RWPE2 (cell line): ENCODE results near the gene EXT2.

Experiments
- ATAC-seq: fragments of 200-7000 bp; cut with Tn5 transposase; 3 replicates; pipeline ENCODE4 v1.9.1; 2021; ENCODE audit warnings: low read depth
- DNase-seq: peaks from one replicate; pipeline ENCODE4 v3.0.0-alpha.2; 2020; ENCODE audit warnings: low spot score
- H3K27ac ChIP-seq: fragments of 450-650 bp; 2 replicates; pipeline ENCODE4 v1.5.1; 2017; ENCODE audit warnings: mild to moderate bottlenecking; ENCODE audit not compliant: poor library complexity, severe bottlenecking
- H3K27me3 ChIP-seq: fragments of 250-450 bp; sonication (Bioruptor Pico); 2 replicates; pipeline ENCODE4 v1.5.1; 2021; ENCODE audit warnings: mild to moderate bottlenecking, moderate library complexity; ENCODE audit not compliant: insufficient read depth, poor library complexity, severe bottlenecking
- H3K36me3 ChIP-seq: fragments of 250-450 bp; sonication (Bioruptor Pico); 2 replicates; pipeline ENCODE4 v1.5.1; 2020; ENCODE audit warnings: low read depth, mild to moderate bottlenecking, moderate library complexity
- H3K4me1 ChIP-seq: fragments of 250-450 bp; sonication (Bioruptor Pico); 2 replicates; pipeline ENCODE4 v1.5.1; 2021; ENCODE audit warnings: mild to moderate bottlenecking, moderate library complexity; ENCODE audit not compliant: insufficient read depth, poor library complexity, severe bottlenecking
- H3K4me3 ChIP-seq: fragments of 250-450 bp; sonication (Bioruptor Pico); 2 replicates; pipeline ENCODE4 v1.5.1; 2021; ENCODE audit warnings: mild to moderate bottlenecking, moderate library complexity; ENCODE audit not compliant: severe bottlenecking
- H3K9me3 ChIP-seq: fragments of 250-450 bp; sonication (Bioruptor Pico); 2 replicates; pipeline ENCODE4 v1.5.1; 2021; ENCODE audit warnings: mild to moderate bottlenecking, moderate library complexity; ENCODE audit not compliant: severe bottlenecking
- TF ChIP-seq, protein P1 (sequence below): fragments of 450-650 bp; IDR thresholded peaks from one replicate; pipeline ENCODE4 v1.5.1; 2017; ENCODE audit warnings: mild to moderate bottlenecking, moderate library complexity; ENCODE audit not compliant: poor library complexity, severe bottlenecking

Gene EXT2

DNA sequence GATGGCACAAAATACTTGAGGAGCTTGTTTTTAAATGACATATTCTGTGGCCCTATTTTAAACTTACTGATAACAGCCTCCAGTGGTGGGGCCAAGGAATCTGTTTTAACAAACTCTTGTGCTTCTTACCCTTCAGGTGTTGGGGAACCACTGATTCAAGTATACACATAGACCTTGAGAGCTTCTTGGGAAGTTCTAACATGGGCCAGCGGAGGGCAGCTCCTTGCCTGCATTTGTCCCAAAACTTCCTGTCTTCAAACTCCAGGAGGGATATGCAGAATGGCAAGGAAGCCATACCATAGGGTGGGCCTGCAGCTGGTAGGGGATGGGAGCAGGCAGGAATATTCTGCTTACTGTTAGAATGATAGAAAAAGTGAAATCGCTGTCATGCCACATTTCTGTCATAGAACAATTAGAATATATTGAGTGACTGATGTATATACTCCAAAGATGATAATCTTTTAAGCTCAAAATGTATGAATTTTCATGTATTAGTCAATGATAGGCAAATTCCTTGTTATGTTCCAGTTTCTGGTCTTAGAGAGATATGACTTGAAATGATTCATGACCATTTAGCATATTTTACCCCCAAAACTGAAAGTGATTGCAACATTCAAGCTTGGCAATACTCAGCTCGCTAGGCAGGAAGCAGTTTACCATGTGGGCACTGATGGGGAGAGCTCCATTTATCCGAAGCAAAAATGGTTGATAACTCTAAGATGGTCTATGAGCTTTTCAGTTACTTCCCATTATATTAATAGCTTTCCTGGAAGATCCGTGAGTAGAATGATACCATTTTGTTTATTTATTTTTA is 9.2 kb downstream of the EXT2 start:
- ATAC-seq (no peak), DNase-seq (no peak)
- Histone ChIP-seq H3K27me3 (no peaks in the 10 kb centered on the region), H3K4me3 (no peak overlapping the region), H3K27ac (no peak overlapping the region), H3K36me3 (peaks cover 36% of the 10 kb centered on the region), H3K9me3 (no peaks in the 10 kb centered on the region), H3K4me1 (no peaks in the 10 kb centered on the region)
- TF ChIP-seq, protein P1, sequence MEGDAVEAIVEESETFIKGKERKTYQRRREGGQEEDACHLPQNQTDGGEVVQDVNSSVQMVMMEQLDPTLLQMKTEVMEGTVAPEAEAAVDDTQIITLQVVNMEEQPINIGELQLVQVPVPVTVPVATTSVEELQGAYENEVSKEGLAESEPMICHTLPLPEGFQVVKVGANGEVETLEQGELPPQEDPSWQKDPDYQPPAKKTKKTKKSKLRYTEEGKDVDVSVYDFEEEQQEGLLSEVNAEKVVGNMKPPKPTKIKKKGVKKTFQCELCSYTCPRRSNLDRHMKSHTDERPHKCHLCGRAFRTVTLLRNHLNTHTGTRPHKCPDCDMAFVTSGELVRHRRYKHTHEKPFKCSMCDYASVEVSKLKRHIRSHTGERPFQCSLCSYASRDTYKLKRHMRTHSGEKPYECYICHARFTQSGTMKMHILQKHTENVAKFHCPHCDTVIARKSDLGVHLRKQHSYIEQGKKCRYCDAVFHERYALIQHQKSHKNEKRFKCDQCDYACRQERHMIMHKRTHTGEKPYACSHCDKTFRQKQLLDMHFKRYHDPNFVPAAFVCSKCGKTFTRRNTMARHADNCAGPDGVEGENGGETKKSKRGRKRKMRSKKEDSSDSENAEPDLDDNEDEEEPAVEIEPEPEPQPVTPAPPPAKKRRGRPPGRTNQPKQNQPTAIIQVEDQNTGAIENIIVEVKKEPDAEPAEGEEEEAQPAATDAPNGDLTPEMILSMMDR, result no peak

DNA sequence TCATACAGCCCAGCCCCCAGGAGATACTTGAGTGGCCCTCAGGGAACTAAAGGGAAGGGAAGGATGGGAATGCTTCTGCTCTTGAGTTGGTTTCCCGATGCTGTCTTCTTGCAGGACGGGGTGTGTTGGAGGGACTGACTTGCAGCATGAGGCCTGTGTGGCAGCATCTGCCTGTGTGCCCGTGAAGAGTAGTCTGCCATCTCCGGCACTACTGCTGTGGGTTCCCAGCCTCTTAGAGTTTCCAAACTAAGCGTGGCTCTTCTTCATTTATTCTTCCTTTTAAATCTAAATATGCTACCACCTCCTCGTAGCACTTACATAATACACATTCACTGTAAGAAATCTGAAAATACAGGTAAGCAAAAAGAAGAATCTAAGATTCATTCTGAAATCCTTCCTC is 12.8 kb downstream of the EXT2 start:
- TF ChIP-seq, protein P1, result no peak
- ATAC-seq, result no peak
- Histone ChIP-seq H3K27me3 (no peaks in the 10 kb centered on the region), H3K4me3 (no peak overlapping the region), H3K27ac (no peak overlapping the region), H3K9me3 (no peaks in the 10 kb centered on the region), H3K36me3 (peaks cover 57% of the 10 kb centered on the region), H3K4me1 (no peaks in the 10 kb centered on the region)
- DNase-seq, result no peak

DNA sequence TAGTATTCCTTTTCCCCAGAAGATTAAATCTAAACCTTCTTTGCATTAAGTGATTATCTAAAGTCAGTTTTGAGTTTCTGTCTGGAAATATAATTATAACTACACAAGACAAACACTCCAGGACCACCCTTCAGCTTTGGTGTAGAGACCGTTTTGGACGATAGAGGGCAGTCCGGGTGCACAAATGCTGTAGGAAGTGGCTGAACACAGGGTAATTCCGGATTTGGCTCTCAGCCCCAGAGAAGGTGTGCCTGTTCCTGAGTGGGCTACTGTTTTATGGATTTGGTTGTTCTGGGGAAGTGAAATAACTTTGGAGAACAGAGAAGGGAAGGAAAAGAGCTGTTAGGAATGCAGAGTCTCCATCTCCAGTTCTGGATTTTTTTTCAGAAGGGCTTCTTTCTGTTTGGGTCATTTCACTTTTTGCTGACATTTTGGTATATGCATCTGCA is 14.8 kb downstream of the EXT2 start:
- TF ChIP-seq, protein P1, result peak; percentile 80
- no peak overlapping the region for H3K4me3 ChIP-seq
- no peak overlapping the region for H3K27ac ChIP-seq
- no peaks in the 10 kb centered on the region for H3K9me3 ChIP-seq
- ATAC-seq, result peak; percentile 70; the same call in 2 of the 3 replicates
- no peaks in the 10 kb centered on the region for H3K27me3 ChIP-seq
- H3K36me3 ChIP-seq, result peaks cover 57% of the 10 kb centered on the region
- no peaks in the 10 kb centered on the region for H3K4me1 ChIP-seq
- no peak for DNase-seq

DNA sequence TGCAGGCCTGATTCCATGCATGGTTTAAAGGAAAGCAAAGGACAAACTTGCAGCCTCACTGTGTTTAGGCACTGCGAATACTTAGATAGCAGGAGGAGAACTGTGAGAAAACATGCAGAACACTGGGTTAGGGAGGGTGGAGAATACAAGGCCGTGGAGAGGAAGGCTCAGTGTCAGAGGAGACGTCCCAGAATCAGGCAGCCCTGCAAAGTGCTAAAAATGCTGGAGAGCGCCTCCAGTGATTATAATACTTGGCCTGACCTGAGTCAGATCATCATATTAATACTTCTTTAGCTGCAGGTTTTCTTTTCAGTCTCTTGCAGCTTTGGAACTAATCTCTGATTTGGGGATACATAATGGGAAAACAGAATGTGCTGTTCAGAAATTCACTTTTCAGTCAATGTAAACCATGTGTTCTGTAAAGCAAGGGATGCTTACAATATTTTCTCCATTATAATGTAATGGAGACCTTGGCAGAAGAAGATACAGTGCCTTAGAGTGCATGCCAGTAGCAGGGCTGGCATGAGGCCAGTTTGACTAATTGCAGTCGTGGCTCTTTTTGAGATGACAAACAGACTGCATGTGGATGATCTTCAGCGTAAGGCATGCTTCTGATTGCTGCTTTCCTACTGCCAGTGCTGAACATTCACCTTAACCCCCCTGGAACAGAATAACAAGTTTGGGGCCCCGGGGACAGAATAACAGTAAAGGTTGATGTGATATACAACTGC is 16.8 kb downstream of the EXT2 start:
- TF ChIP-seq, protein P1, result no peak
- H3K27ac ChIP-seq, result no peak overlapping the region
- DNase-seq (no peak), ATAC-seq (peak; percentile 41; the same call in 1 of the 3 replicates)
- H3K36me3 ChIP-seq, result peaks cover 73% of the 10 kb centered on the region
- H3K27me3 ChIP-seq, result no peaks in the 10 kb centered on the region
- H3K4me3 ChIP-seq, result no peak overlapping the region
- no peaks in the 10 kb centered on the region for H3K4me1 ChIP-seq
- H3K9me3 ChIP-seq, result no peaks in the 10 kb centered on the region
